Raji (cell line): Measurements from ENCODE around the gene GTF2IRD1.

Experiments
- POLR2A ChIP-seq: IDR thresholded peaks from 2 replicates; pipeline ENCODE4 v1.6.1; 2011; ENCODE audit warnings: low read depth, low read length, control low read depth; ENCODE audit not compliant: insufficient read depth

Gene GTF2IRD1

DNA sequence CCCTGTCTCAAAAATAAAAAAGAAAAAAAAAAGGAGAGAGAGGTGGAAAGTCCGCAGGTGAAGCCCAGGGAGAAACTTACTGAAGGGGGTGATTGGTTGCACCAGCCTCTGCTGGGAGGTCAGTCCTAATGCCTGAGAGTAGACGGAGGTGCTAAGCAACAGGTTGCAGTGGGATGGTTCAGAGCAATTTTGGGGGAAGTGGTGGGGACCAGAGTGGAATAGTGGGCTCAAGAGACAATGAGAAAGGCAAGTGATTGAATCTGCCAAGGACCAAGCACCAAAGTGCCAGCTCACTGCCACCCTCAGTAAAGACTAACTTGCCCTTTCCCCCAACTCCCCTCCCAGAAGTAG, 113.6 kb downstream of the GTF2IRD1 start:
- TF ChIP-seq POLR2A = no peak

DNA sequence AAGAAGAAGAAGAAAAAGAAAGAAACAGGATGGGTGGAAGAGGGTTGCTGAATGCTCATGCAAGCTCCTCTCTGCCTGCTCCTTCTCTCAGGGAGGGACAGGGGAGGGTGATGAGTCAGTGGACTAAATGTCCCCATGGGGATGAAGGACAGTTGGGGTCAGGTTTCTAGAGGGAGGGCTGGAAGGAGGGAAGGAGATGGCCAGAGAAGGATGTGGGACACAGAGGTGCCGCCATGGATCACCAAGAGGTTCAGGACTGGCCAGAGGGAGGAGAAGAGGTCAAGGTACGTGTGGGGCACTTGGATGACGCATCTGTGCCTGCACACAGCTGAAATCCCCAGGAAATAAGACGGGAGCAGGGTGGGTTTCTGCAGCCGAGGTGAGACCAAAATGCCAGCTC, 115.0 kb downstream of the GTF2IRD1 start:
- TF ChIP-seq POLR2A = no peak

DNA sequence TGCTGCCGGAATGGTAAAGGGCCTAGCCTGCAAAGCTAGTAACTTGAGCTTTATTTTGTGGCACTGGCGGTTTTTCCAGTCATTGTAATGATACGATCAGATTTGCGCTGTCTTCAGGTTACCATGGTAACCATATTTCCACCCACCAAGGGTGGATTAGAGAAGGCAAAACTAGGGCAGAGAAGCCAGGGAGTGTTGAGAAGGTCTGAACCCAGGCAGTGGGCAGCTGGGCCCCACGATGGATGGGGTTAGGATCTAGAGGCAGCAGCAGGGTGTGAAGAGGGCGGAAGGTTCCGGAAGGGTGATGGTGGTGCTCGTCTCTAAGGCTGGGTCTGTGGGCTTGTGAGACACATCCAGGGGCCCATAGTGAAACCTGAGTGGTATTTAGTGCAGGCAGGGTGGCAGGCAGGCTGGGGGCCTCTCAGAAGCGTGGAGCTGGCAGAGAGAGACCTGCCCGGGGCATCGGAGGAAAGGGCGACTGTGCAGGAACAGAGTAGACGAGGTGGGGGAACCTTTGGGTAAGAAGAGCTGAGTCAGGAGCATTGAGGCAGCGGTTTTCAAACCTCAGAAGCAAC, 115.9 kb downstream of the GTF2IRD1 start:
- TF ChIP-seq POLR2A = no peak

DNA sequence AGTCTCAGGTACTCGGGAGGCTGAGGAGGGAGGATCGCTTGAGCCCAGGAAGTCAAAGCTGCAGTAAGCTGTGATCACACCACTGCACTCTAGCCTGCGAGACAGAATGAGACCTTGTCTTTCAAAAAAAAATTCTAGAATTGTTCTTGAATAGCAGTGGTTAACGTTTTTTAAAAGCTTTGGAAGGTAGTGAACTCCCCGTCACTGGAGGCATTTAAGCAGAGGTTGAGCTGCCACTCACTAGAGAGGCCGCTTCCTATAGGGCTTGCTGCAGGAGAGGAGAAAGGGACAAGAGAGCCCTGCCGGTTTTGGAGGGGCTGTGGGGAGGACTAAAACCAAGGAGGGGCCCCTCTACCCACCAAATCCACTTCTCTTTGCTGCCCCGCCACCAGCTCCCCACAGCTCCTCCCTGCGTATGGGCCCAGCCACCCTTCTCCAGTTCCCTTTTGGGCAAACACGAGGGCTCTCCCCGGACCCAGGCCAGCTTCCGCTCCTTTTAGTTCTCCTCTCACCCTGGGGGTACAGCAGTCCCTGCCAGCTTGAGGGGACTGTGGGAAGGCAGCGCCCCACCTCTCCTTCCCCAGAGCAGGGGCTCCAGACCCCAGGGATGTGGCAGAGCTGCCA, 116.9 kb downstream of the GTF2IRD1 start:
- no peak for TF ChIP-seq POLR2A

DNA sequence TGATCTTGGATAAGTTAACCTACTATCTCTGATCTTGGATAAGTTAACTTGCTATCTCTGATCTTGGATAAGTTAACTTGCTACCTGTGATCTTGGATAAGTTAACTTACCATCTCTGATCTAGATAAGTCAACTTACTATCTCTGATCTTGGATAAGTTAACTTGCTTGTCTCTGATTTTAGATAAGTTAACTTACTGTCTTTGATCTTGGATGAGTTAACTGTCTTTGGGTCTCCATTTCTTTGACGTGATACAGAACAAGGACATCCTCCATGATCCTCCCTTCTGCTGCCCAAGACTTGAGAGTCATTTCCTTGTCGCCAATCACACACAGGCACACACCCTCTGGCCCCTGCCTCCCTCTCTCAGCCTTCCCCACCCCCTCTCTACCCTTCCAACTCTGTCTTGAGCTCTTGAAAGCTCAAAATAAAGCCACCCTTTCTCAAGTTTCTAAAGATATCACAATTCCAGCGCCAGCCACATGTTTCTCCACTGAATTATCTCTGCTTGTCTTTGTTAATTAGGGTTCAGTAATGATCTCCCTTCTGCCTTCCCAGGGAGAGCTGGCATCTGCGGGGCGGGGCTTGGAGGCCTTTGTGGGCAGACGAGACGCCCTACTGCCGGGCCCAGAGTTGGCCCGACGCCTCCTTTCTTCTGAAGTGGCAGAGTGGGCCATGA, 118.7 kb downstream of the GTF2IRD1 start:
- TF ChIP-seq POLR2A = no peak

DNA sequence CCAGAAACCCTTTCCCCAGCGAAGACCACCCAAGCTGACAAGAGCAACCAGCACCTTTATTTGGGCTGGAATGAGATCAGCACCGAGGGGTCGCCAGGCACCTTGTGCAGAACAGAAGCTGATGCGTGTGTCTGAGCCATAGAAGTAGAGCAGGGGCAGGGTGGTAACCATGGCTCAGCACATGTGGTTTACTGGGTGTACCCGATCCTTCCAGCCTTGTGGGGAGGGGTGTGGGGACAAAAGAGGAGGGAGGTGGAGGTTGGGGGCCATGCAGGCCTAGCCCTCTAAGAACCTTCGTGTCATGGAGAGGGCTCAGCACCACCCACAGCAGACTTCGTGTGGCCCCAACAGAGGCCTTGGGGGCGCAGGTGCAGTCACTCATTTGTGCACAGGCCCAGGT, 119.8 kb downstream of the GTF2IRD1 start:
- no peak for TF ChIP-seq POLR2A

DNA sequence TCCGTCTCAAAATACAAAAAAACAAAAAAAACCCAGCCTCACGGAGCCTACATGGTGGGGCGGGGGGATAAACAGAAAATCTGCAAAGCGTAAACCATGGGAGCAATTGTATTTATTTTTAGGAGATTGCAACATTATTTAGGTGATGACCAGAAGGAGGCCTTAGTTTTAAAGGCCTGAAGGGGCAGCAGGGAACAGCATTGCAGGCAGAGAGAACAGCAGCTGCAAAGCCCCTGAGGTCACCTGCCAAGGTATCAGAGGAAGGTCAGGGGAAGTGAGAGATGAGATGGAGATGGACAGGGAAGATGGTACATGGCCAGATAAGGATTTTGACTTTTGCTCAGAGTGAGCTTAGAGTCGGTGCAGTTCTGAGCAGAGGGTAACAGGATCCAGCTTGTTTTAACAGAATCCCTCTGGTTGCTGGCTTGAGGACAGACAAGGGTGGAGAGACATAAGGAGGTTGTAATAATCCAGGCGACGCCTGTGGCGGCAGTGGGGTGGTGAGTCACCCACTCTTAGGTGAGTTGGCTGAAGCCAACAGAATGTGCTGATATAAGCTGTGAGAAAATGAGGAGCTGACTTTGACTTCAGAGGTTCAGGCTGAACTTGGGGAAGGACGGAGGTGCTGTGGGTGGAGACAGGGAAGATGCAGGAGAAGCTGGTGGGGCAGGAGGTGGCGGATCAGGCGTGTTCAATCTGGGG, 121.5 kb downstream of the GTF2IRD1 start:
- no peak for TF ChIP-seq POLR2A

DNA sequence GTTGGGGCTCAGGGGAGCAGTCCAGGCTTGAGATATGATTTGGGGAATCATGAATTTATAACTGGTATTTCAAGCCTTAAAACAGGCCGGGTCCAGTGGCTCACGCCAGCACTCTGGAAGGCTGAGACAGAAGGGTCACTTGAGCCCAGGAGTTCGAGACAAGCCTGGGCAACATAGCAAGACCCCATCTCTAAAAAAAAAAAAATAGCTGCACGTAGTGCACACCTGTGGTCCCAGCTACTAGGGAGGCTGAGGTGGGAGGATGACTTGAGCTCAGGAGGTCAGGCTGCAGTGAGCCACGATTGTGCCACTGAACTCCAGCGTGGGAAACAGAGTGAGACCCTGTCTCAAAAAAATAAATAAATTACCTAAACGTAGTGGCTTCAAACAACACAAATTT, 122.1 kb downstream of the GTF2IRD1 start:
- no peak for TF ChIP-seq POLR2A

DNA sequence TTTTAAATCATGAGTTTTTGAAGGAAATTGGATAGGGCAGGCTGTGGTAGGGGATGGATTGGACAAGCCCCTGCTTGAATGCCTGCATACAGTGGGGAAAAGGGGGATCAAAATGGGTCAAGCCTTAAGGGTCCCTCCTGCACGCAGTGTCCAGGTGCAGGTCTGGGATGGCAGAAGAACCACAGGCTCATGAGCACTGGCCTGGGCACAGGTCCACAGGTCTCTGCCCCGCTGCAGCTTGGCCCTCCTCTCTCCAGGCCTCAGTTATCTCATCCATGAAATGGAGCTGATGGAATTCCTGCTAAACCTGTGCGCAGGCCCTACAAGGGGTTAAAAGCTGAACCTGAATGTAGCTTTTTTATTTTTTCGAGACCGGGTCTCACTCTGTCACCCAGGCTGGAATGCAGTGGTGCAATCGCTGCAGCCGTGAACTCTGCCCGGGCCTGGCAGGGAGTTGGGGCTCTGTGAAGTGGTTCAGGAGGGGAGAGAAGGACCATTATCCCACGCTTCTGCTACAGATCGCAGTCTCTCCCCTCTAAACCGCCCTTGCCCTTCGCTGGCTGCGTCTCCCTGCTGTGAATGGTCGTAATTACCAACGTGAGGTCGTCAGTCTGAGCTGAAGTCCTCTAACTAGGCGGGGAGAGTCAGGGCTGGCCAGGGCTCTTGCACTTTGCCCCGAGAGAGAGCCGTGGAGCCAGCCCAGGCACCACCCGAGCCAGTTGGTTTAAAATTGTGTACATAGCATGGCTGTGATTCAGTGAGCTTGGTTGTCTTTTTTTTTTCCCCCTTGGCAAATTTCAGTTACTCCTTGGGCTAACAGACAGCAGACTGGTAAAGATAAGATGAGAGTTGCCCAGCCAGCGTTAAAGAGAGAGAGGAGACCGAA, 126.3 kb downstream of the GTF2IRD1 start:
- TF ChIP-seq POLR2A = no peak

DNA sequence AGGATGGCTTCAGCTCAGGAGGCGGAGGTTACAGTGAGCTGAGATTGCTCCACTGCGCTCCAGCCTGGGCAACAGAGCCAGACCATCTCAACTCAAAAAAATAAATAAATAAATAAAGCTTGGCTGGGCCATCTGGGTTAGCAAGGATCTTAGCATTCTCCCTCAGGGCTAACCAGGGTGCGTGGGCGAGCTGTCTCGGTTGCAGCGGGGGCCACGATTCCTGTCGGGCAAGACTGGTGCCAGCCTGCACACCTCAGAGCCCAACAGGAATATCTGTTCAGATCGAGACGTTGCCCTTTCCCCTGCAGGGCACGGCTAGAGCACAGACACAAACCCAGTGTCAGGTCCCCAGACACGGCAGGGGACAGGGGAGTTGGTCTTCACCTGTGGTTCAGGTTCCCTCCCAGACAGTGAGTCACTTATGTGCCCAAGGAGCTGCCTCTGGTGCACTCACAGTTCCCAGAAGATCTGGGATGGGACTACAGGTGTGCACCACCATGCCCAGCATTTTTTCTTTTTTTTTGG, 128.3 kb downstream of the GTF2IRD1 start:
- TF ChIP-seq POLR2A = no peak

DNA sequence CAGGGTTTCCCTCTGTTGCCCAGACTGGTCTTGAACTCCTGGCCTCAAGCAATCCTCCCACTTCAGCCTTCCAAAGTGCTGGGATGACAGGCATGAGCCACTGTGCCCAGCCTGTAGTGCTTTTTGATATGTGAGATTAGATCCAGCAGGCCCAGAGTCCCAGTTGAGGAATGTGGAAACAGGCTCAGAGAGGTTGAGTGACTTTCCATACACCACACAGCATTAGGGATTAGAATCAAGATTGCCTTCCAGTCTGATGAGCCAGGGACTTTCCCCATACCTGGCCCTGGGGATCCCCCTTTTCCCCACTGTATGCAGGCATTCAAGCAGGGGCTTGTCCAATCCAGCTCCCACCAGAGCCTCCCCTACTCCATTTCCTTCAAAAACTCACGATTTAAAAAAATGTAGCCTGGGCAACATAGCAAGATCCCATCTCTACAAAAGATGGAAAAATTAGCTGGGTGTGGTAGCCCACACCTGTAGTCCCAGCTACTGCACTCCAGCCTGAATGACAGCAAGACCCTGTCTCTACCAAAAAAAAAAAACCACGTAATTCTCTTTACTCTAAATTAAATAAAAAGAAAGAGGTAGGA, 128.8 kb downstream of the GTF2IRD1 start:
- TF ChIP-seq POLR2A = no peak

DNA sequence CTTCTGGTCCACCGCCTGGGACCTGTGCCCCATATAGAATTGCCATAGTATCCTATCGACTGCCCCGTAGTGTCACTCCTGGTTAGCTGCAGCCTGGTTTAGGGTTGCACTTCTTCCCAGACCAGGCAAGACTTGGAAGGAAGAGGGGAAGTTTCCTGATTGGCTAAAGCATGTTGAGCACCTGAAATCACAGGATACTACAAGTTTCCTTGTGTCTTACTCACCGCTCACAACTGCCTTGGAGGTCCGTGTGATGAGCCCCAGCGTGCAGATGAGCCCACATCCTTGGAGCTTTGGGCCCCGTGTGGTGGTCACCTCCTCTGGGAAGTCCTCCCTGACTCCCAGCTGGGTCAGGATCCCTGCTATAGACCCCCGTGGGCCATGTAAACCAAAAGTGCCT, 129.9 kb downstream of the GTF2IRD1 start:
- no peak for TF ChIP-seq POLR2A

DNA sequence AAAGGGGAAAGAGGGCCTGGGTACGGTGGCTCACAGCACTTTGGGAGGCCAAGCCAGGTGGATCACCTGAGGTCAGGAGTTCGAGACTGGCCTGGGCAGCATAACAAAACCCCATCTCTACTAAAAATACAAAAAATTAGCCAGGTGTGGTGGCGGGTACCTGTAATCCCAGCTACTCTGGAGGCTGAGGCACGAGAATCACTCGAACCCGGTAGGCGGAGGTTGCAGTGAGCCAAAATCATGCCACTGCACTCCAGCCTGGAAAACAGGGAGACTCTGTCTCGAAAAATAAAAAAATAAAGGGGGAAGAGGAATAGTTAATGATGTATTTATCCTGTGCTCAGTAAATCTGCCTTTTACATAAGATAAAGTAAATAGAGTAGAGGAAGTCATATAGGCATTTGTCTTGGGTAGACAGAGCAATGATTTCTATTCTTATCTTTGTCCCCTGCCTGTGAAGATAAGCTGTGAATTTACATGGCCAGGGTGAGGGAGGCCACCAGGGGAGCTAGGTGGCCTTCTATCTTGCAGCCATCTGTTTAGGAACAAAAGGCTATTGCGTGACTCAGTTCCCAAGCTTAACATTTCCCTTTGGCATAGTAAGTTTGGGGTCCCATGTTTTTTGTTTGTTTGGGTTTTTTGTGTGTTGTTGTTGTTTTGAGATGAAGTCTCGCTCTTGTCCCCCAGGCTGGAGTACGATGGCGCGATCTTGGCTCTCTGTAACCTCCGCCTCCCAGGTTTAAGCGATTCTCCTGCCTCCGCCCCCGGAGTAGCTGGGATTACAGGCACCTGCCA, 130.7 kb downstream of the GTF2IRD1 start:
- TF ChIP-seq POLR2A = no peak

DNA sequence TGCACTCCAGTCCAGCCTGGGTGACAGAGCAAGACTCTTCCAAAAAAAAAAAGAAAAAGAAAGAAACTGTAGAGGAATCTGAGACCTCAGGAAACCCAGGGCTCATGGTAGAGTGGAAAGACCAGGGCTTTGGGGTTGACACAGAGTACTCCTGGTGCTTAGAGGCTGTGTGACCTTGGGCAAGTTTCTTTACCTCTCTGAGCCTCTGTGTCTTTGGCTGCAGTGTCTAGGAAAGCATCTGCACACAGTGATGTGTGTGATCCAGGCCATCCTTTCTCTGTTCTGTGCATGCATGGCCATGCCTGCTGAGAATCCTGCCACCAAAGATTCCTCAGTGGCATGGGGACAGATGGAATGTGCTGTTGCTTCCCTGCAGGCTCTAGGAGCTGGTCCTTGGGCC, 132.1 kb downstream of the GTF2IRD1 start:
- TF ChIP-seq POLR2A = no peak
